Right atrium auricular region (tissue), 2 donors: ENCODE results near the gene PLAAT5. TPM values are rescaled to one million over a fixed set of nuclear protein-coding genes. Genes with fewer than 3 reads are reported as not detected.

ENCODE experiments used
- DNase-seq: peaks from one replicate; pipeline ENCODE4 v3.0.0-alpha.2; 2019; ENCODE audit warnings: low spot score
- H3K27ac ChIP-seq, 2 donors: fragments of 200-600 bp; sonication (generic); 1 replicate in 1 of 2; 2 replicates in 1 of 2; pipeline ENCODE4 v1.5.1; 2016 to 2019
- H3K27me3 ChIP-seq, 2 donors: fragments of 200-600 bp; sonication (generic); one replicate each; pipeline versions ENCODE4 v1.5.1 to v1.6.0; 2017 to 2019
- H3K36me3 ChIP-seq: fragments of 200-600 bp; sonication (generic); one replicate; pipeline ENCODE4 v1.5.1; 2016
- H3K4me1 ChIP-seq, 2 donors: fragments of 200-600 bp; sonication (generic); one replicate each; pipeline versions ENCODE4 v1.5.1 to v1.6.0; 2017 to 2019
- H3K4me3 ChIP-seq, 2 donors: fragments of 200-600 bp; sonication (generic); 1 replicate in 1 of 2; 2 replicates in 1 of 2; pipeline ENCODE4 v1.5.1; 2017 to 2019; ENCODE audit warnings: mild to moderate bottlenecking in 1 of 2, moderate library complexity in 1 of 2
- H3K9me3 ChIP-seq, 2 donors: fragments of 200-600 bp; sonication (generic); one replicate each; pipeline ENCODE4 v1.5.1; 2019
- total RNA-seq, 2 donors: library from RNA; depleted of rRNA; stranded (reverse); fragments of >200 nt; gene quantifications; one replicate each; pipeline ENCODE4 v1.1.0, GENCODE V29; 2016
- TF ChIP-seq, protein P1 (sequence below), 2 donors: fragments of 200-600 bp; sonication (generic); IDR thresholded peaks; one replicate each; pipeline ENCODE4 v1.5.1; 2019; ENCODE audit warnings: antibody characterized with exemption in 2 of 2

PLAAT5 gene
- total RNA-seq, 2 donors from 2014 or later = 4.0 to 5.3 TPM

GRCh38 chr11:63462137-63462536 is 28.8 kb downstream of the PLAAT5 start:
- Histone ChIP-seq H3K36me3 (no peaks in the 10 kb centered on the region), H3K4me3 (no peak overlapping the region), H3K27me3 (no peaks in the 10 kb centered on the region), H3K27ac (no peak overlapping the region), H3K4me1 (no peaks in the 10 kb centered on the region), H3K9me3 (no peaks in the 10 kb centered on the region)
- TF ChIP-seq, protein P1, sequence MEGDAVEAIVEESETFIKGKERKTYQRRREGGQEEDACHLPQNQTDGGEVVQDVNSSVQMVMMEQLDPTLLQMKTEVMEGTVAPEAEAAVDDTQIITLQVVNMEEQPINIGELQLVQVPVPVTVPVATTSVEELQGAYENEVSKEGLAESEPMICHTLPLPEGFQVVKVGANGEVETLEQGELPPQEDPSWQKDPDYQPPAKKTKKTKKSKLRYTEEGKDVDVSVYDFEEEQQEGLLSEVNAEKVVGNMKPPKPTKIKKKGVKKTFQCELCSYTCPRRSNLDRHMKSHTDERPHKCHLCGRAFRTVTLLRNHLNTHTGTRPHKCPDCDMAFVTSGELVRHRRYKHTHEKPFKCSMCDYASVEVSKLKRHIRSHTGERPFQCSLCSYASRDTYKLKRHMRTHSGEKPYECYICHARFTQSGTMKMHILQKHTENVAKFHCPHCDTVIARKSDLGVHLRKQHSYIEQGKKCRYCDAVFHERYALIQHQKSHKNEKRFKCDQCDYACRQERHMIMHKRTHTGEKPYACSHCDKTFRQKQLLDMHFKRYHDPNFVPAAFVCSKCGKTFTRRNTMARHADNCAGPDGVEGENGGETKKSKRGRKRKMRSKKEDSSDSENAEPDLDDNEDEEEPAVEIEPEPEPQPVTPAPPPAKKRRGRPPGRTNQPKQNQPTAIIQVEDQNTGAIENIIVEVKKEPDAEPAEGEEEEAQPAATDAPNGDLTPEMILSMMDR (IDR thresholded peaks at IDR 0.05) = no peak
- DNase-seq = no peak

GRCh38 chr11:63459586-63459985 is 31.4 kb downstream of the PLAAT5 start:
- no peak overlapping the region for H3K4me3 ChIP-seq
- no peaks in the 10 kb centered on the region for H3K27me3 ChIP-seq
- TF ChIP-seq, protein P1 (IDR thresholded peaks at IDR 0.05) = no peak
- no peaks in the 10 kb centered on the region for H3K9me3 ChIP-seq
- no peak for DNase-seq
- H3K4me1 ChIP-seq = no peaks in the 10 kb centered on the region
- no peaks in the 10 kb centered on the region for H3K36me3 ChIP-seq
- no peak overlapping the region for H3K27ac ChIP-seq

- TF ChIP-seq, protein P1 (IDR thresholded peaks at IDR 0.05) = no peak
- no peak for DNase-seq
- Histone ChIP-seq H3K4me3 (no peak overlapping the region), H3K27ac (no peak overlapping the region), H3K9me3 (no peaks in the 10 kb centered on the region), H3K4me1 (no peaks in the 10 kb centered on the region), H3K36me3 (no peaks in the 10 kb centered on the region), H3K27me3 (no peaks in the 10 kb centered on the region)
Observed at GRCh38 chr11:63448646-63449045, 42.3 kb downstream of the PLAAT5 start.

DNA sequence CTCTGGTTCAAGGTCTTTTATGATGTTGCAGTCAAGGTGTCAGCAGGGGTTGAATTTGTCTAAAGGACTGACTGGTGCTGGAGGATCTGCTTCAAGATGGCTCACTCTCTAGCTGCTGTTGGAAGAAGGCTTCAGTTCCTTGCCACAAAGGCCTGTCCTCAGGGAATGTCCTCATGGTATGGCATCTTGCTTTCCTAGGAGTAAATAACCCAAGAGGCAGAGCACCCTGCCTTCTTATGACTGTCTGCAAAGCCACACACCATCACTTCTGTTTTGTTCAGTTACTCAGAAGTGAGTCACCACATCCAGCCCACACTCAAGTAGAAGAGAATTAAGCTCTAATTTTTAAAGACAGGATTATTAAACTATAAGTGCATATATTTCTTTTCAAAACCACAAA is 45.2 kb downstream of the PLAAT5 start:
- H3K4me3 ChIP-seq = no peak overlapping the region
- no peaks in the 10 kb centered on the region for H3K9me3 ChIP-seq
- no peaks in the 10 kb centered on the region for H3K27me3 ChIP-seq
- TF ChIP-seq, protein P1 (IDR thresholded peaks at IDR 0.05) = no peak
- H3K4me1 ChIP-seq = no peaks in the 10 kb centered on the region
- no peak overlapping the region for H3K27ac ChIP-seq
- H3K36me3 ChIP-seq = no peaks in the 10 kb centered on the region
- no peak for DNase-seq

- H3K4me3 ChIP-seq = no peak overlapping the region
- H3K27me3 ChIP-seq = no peaks in the 10 kb centered on the region
- no peaks in the 10 kb centered on the region for H3K9me3 ChIP-seq
- no peaks in the 10 kb centered on the region for H3K4me1 ChIP-seq
- DNase-seq = no peak
- H3K27ac ChIP-seq = no peak overlapping the region
- H3K36me3 ChIP-seq = no peaks in the 10 kb centered on the region
- TF ChIP-seq, protein P1 (IDR thresholded peaks at IDR 0.05) = no peak
Observed at GRCh38 chr11:63445118-63445517, 45.8 kb downstream of the PLAAT5 start.

DNA sequence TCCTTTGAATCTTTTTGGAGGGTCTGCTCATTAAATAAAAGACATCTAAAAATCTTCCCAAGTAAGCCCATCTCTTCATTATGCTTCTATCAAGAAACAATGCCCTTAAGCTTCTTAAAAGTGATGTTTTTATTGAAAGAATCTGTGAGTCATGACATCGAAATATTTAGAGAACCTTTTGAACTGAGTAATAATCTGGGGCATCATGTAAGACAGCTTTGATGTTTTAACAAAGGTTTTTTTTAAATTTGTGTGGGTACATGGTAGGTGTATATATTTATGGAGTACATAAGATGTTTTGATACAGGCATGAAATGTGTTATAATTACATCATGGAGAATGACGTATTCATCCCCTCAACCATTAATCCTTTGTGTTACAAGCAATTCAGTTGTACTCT is 46.8 kb downstream of the PLAAT5 start:
- no peak for DNase-seq
- H3K27me3 ChIP-seq = no peaks in the 10 kb centered on the region
- H3K36me3 ChIP-seq = no peaks in the 10 kb centered on the region
- H3K4me1 ChIP-seq = no peaks in the 10 kb centered on the region
- H3K4me3 ChIP-seq = no peak overlapping the region
- no peaks in the 10 kb centered on the region for H3K9me3 ChIP-seq
- TF ChIP-seq, protein P1 (IDR thresholded peaks at IDR 0.05) = no peak
- H3K27ac ChIP-seq = no peak overlapping the region
